SK-MEL-5 (cell line): ENCODE results near the gene NPPB. TPM values are rescaled to one million over a fixed set of nuclear protein-coding genes. Genes with fewer than 3 reads are reported as not detected.

Experiments
- DNase-seq: peaks from one replicate; pipeline ENCODE4 v3.0.0-alpha.2; 2016; ENCODE audit warnings: low read depth, low spot score
- in situ Hi-C: cut with HindIII; loops from 2 replicates; pipeline ENCODE4 v1.10.0; 2016; ENCODE audit warnings: low sequenced_read_pairs, high pct_unique_total_duplicates, low pct_unique_long_range_greater_than_20kb
- total RNA-seq: library from RNA; depleted of rRNA; stranded (reverse); fragments of >200 nt; shearing (Covaris generic); gene quantifications from 2 replicates; pipeline ENCODE4 v1.2.3, GENCODE V29; 2014

NPPB gene
- total RNA-seq, 1 experiment from 2014 or later: not detected

DNA sequence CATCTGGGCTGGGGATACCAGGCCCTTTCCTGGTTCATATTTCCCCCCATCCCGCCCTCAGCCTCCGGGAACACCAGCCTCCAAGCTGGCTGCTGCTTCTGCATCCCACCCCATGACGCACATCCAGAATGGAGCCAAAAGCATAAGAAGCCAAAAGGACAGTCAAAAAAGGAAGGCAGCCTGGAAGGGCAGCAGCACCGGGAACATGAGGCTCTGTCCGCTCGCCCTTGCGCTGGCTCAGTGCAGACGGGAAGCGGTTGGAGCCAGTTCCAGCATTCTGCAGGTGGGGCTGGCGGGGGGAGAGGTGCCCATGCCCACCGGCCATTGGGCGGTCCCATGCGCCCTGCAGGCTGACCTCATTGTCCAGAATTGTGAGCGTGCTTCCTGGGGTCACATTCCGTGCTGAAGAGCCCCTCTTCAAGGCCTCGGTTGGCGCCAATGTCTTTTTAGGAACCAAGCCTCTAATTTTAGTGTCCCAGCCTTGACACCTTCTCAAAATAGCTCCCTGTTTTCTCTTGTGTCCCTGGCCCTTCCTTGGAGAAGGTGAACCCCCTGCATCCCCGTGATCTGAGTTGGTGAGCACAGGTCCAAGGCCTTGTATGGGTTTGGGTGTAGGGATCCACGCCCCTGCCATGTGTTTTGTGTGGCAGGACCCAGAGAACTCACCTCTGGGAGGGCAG lies 28.4 kb upstream of the NPPB start:
- in situ Hi-C loops: no loop called here
- no peak for DNase-seq

DNA sequence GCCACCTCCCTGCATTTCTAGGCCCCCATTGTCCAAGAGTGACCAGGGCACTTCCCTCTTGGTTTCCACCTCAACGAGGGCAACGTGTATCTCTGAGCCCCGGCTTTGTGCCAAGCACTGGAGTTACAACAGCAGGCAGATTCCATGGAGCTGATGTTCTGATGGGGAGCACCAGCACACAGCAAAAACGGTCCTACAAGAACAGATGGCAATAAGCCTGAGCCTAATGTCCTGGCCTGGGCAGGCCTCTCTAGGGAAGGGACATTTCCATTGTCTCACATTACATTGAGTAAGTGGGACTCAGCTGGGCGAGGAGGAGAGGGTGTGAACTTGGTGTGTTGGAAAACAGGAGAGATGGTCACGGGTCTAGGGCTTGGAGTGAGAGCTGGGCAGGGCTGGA lies 27.2 kb upstream of the NPPB start:
- in situ Hi-C loops: no loop called here
- no peak for DNase-seq

DNA sequence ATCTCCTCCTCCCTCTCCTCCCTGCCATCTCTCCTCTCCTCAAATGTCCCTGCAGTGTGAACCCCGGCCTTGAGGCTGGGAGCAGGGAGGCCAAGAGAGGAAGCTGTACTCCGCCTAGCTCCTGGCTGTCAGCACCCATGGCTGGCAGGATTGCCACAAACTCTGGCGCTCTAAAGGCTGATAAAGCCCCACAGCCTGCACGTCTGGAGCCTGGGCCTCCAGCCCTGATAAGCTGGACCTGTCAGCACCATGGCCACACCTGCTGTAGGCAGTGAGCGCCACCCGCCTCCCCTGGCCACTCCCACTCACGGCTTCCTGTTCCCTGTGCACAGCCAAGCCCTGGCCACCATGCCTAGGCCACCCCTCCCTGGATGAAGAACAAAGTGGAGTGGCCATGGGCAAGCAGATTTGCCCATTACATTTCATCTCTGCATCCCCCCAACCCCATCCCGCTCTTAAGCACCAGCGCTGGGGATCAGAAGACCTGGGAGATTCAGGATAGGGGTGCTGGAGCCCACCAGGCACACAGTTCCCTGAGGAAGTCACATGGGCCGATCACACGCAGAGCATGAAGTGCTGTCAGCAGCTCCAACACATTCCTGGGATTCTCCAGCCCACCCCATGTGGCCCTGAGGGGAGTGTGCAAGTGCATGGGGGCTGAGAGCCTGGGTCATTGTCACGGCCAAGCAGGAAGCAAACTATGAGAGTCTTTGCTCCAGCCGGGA lies 24.2 kb upstream of the NPPB start:
- DNase-seq: no peak
- in situ Hi-C loops: no loop called here

DNA sequence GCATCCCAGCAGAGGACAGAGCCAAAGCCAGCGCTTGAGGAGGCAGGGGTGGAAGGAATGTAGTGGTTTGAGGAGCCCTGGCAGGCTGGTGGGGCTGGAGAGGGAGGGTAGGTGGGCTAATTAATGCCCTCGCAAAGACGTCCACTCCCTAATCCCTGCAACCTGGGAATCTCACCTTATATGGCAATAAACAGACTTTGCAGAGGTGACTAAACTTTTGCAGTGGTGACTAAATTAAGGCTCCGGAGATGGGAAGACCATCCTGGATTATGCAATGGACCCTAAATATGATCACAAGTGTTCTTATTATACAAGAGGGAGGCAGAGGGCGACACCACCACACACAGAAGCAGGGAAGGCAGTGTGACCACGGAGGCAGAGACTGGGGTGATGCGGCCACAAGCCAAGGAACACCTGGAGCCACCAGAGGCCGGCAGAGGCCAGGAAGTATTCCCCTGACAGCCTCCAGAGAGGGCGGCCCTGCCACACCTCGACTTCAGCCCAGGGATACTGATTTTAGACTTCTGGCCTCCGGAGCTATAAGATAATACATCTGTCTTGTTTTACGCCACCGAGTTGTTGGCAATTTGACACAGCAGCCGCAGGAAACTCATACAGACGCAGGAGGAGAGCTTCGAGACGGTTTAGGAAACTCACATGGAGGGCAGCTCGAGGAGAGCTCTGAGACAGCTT lies 23.1 kb upstream of the NPPB start:
- in situ Hi-C loops: no loop called here
- no peak for DNase-seq

DNA sequence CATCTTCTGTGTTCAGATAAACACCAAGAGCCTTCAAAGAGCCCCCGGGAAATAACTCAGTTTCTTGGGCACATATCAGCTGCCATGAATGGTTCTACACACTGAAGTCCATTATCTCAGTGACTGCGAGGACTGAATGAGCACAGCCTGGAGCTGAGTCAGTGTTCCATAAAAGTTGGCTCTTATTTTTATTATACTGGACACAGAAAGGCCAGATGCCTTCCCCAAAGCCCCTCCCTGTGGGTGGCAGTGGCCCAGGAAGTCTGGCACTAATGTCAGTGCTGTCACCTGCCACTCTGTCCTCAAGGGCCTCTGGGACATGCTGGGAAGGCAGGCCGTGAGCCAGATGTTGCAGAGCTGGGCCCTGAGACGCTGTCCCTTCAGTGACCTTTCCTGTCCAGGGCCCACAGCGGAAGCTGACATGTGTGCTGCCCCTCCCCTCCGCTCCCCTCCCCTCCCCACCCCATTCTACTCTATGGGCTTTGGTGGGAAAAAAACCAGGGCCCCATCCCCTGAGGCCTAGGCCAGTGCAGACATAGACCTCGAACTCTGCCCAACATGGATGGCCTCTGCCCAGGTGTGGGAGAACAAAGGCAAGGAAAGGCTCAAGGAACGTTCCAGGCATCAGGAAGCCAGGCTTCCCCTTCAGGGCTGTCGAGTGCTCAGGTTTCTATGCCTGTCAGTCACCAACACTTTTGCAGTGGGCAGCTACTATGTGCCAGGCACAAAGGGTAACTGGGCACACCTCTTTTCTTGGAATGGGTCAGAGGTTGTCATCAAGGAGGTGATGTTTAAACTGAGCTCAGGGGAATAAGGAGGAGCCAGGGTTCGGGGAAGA lies 22.4 kb upstream of the NPPB start:
- peak; percentile 9 for DNase-seq
- in situ Hi-C loops: no loop called here

DNA sequence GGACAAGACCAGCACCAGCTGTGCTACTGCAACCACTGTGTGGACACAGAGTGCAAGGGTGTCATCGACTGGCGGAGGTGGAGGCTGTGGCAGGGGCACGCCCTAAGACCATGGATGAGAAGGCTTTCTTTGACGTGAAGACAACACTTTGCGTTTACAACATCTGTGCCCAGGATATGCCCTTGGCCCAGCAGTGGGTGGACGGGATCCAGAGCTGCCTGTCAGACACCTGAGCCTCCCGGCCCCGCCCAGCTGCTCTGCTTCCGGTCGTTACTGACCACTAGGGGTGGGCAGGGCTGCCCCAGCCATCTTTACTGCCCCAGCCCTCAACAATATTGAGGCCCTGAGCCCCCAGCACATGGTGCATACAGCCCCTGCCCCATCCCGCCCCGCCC lies 21.4 kb upstream of the NPPB start:
- DNase-seq: no peak
- in situ Hi-C loops: no loop called here

DNA sequence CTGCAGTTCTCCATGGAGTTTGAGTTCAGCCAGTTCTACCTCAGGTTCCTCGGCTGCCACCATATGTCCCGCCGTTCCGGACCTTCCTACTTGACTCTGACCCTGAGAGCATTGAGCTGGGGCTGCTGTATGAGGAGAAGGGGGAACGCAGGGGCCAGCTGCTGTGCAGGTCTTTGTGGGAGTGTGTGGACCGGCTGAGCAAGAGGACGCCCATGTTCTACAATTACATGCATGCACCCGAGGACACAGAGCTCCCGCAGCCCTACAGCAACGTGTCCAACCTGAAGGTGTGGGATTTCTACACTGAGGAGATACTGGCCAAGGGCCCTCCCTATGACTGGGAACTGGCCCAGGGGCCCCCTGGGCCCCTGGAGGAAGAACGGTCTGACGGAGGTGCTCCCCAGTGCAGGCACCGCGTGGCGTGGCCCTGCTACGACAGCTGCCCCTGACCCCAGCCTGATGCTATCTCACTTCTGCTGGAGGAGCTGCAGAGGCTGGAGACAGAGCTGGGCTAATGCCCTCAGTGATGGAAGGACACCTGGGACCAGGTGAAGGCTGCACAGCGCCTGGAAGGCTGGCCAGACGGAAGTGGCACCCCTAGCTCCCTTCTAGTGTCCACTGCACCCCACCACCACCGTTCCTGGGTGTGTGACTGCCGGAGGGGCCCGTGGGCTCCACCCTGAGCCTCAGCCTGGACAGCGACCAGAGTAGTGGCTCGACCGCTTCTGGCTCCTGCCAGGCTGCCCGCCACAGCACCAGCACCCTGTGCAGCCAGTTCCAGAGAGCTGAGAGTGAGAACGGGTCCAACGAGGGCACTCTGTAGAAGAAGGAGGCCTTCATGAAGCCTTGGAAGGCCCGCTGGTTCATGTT lies 20.8 kb upstream of the NPPB start:
- in situ Hi-C loops: no loop called here
- DNase-seq: no peak

DNA sequence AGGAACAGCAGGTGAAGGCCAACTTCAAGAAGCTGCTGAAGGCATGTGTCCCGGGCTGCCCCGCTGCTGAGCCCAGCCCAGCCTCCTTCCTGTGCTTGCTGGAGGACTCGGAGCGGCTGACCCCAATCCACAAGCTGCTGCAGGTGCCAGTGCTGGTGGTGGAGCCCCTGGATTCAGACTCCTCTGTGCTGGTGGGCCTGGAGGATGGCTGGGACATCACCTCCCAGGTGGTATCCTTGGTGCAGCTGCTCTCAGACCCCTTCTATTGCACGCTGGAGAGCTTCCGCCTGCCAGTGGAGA lies 20.1 kb upstream of the NPPB start:
- no peak for DNase-seq
- in situ Hi-C loops: no loop called here

DNA sequence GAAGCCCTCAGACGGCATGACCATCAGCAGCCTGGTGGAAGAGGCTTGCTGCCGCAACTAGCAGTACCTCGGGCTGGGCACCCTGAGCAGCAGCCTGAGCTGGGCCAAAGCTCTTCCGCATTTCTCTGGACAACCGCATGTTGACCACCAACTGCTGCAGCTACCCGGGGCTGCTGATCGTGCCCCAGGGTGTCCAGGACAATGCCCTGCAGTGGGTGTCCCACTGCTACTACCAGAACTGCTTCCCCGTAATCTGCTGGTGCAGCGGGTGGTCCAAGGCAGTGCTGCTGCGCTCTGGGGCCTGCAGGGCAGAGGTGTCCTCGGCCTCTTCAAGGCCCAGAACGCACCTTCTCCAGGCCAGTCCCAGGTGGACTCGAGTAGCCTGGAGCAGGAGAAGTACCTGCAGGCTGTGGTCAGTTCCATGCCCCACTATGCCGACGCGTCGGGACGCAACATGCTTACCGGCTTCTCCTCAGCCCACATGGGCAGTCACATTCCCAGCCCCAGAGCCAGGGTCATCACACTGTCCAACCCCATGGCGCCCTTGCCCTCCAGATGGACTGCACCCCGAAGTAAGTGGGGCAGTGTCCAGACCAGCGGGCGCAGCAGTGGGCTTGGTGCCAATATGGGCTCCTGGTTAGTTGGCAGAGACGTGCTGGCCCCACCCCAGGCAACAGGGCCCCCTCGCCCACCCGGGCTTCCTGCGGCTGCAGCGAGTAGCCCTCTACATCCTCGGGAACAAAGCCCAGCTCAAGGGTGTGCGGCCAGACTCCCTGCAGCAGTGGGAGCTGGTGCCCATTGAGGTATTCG lies 19.5 kb upstream of the NPPB start:
- no peak for DNase-seq
- in situ Hi-C loops: no loop called here

DNA sequence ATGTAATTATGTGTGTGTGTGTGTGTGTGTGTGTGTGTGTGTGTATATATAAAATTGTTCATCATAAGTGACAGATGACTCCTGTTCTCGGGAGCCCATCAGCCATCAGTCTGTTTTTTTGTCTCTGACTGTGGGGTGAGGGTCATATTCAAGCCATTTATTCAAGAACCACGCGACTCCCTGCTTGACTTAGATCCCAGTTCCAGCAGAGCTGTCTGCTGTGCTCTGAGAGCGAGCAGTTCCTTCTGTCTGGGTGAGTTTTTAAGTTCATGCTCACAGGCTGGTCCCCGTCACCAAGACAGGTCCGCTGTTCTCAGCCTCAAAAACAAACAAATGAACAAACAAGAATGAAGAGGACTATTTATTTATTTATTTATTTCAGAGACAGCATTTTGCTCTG lies 18.3 kb upstream of the NPPB start:
- in situ Hi-C loops: no loop called here
- no peak for DNase-seq

DNA sequence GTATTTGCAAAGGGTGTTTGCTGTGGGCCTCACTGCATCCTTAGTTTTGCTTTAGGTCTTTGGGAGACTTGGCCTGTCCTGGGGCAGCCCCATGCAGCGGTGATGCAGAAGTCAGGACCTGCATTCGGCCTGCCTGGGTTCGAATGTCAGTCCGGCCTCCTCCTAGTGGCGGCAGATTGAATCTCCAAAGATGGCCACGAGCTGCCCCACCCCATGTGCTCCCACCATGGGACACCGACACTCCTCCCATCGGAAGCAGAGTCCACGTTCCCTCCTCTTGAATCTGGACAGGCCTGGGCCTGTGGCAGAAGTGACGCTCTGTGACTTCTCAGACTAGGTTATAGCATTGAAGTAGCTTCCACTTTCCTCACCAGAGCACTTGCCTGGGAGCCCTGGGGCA lies 16.3 kb upstream of the NPPB start:
- DNase-seq: no peak
- in situ Hi-C loops: no loop called here

DNA sequence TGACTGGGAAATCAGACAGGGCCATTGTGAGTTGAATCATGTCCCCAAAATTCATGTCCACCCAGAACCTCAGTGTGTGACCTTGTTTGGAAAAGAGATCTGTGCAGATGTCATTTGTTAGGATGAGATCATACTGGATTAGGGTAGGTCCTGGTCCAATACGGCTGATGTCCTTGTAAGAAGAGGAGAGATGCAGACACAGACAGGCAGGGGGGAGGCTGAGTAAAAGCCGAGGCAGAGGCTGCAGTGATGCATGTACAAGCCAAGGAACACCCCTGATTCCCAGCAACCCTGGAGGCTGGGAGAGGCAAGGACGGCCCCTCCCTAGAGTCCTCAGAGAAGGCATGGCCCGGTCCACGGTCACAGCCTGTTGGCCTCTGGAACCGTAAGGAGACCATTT lies 15.9 kb upstream of the NPPB start:
- DNase-seq: no peak
- in situ Hi-C loops: no loop called here

DNA sequence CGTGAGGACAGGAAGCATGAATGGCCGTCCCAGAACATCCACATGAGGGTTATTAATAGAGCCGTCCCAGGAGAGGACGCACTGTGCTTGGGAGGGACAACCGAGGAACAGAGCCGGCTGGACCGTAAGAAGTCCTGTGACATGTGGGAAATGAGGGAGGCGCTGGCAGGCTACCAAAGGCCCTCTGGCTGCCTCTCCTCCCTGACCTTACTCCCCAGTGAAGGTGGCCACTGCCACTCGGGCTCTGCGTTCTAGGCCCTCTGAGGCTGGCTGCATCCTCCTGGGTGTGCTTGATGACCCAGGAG lies 15.5 kb upstream of the NPPB start:
- no peak for DNase-seq

DNA sequence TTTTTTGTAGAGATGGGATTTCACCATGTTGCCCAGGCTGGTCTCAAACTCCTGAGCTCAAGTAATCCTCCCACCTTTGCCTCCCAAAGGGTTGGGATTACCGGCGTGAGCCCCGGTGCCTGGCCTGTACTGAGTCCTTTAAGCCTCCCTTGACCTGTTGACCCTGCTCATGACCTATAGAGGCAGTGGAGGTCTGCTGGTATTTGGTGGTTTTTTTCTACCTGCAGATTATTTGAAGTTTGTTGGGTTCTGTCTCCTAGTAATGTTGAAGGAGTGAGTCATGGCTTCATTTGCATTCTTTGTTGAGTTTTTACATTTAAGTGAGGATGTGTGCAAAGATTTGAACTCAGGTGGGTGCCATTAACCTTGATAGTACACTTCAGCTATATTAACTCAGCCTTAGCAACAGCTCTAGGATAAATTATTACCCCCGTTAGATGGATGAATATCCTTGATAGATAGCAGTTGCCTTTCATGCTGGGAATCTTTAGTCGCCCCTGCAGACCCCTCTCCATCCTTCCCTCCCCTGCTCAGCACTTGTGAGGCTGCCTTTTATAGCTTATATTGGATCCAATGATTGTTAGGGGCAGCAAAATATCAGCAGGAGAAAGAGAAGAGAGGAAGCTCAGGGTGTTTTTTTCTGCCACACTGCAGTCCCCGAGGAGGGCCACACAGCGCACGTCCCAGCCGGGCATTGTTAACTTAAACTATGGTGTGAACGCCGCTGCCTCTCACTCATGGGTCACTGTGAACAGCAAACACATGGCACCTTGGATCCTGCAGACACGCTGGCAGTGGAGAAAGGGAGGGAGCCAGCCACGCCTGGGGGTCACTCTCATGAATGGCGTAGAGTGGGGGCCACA lies 14.9 kb upstream of the NPPB start:
- in situ Hi-C loops: no loop called here
- no peak for DNase-seq

More for the DNA sequence above, 15.5 kb upstream of the NPPB start:
- in situ Hi-C loops: no loop called here

DNA sequence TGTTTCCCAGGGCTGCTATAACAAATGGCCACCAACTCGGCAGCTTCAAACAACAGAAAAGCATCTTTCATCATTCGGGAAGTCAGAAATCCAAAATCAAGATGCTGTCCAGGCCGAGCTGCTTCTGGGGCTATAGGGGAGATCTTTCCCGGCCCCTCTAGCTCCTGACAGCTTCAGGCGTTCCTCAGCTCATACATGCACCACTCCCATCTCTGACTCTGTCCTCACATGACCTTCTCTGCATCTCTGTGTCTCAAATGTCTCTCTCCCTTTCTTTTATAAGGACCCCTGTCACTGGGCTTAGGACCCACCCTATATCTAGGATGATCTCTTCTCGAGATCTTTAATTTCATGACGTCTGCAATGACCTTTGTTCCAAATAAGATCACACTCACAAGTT lies 13.8 kb upstream of the NPPB start:
- DNase-seq: no peak
- in situ Hi-C loops: no loop called here

DNA sequence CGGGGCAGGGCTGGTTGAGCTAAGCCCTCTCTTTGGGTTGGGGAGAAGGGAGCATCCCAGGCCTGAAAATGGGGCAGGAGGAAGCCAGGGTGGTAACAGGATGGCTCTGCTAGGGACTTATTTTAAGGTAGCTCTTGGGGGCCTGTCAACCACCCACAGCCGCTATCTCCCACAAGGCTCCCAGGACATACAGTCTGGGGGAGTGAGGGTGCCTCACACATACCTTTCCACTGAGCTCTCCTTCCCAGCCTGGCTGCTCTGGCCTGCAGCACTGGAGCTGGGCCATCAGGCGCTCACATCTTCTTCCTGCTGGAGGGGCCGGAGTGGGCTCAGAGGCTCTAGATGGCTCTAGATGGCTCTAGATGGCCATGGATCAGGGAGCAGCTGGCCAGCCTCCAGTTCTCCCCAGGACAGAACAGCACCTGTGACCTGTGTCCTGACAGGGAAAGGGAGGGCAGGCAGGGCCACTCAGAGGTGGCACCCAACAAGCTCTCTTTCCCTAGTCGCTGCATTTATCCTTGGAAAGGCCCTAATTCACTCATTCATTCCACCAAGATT lies 11.0 kb upstream of the NPPB start:
- DNase-seq: no peak
- in situ Hi-C loops: no loop called here
